Stimulated activated CD8-positive, alpha-beta memory T cell treated with anti-CD3 and anti-CD28 coated beads, Interleukin-2, amount 100 ng/mL, for 48 hours (primary cell): Measurements from ENCODE around the gene ADAM12.
"Not testable (repeated sequence)": the region's sequence is repeated elsewhere in the genome, so short reads cannot be mapped to it uniquely, and the experiment has no call there.

Source experiments
- DNase-seq, 2 donors: peaks; one replicate each; pipeline ENCODE4 v3.0.0-alpha.2; 2020; ENCODE audit warnings: low read depth in 2 of 2

Gene ADAM12

DNA sequence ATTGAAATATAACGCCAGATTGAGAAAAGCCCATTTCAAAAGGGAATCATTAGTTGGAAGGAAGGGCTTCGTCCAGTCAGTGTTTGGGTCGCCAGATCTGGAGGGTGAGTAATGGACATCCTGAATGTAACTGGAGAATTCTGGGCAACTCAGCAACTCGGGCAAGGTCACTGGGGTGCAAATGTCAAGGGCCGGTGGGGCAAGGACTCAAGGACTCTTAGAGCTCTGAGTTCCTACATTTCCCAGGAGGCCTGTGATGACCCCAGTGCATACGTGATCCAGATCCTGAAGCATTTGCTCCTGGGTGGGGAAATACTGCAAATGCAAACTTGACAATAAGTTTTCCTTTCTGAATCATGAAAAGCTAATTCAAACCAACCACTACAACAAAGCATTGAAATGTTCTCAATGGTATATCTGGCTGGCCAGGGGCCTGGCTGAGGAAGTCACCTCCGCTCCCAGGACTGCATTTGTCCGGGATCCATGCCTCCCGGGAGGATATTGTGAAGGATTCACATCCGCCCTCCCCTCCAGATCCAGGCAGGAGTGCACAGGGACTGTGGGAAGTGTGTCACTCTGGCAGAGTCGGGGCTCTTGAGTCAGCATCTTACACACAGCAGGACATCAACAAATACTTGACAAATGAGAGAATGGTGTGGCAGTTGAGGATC, 327.9 kb downstream of the ADAM12 start:
- DNase-seq, result no peak

DNA sequence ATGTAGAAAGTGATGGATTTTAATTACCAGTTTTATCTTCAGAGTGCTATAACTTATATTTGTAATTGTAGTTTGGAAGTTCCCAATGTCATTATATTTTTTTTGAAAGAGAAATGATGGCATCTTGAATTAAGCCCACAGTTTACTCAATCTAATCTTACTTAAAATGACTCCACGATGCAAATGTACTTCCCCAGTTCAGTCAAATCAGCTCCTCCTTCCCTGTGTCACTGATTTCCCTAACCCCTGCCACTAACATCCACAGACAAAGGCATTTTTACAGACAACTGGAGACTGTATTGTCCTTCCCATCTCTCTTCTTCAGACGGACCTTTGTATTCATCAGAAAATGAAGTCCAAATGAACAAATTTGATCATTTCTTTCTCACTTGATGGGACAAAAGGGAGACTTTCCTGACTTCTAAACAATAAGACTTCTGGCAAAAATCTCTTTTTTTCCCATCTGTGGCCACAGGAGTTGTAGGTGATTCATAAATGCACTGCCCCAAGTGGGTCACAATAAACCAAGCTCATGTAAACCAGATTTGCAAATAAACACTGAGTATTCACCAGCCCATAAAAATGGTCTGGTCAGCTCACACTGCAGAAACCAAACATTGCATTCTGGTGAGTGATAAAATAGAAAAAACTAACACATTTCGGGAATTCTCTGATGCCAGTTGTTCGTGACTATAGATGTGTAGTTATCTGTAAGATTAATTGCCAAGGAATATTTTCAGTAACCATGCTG, 329.0 kb downstream of the ADAM12 start:
- DNase-seq, result no peak

DNA sequence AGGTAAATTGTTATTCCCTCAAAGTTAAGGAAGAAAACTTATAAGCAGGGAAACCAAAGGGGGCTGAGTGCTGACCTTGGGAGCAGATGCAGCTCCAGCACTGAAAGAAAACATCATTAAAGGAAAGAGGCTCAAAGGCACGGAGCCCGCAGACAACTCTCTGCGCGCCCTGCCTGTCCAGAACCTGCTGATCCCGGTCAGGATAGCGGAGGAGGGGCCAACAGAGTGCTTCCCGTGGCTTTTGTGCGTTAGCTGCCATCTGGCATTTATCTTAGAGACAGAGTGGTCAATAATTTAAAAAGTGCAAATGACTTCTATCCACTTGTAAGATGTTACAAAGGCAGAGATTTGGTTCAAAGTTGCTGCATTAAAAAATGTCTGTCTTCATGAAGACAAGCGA, 329.8 kb downstream of the ADAM12 start:
- no peak for DNase-seq

DNA sequence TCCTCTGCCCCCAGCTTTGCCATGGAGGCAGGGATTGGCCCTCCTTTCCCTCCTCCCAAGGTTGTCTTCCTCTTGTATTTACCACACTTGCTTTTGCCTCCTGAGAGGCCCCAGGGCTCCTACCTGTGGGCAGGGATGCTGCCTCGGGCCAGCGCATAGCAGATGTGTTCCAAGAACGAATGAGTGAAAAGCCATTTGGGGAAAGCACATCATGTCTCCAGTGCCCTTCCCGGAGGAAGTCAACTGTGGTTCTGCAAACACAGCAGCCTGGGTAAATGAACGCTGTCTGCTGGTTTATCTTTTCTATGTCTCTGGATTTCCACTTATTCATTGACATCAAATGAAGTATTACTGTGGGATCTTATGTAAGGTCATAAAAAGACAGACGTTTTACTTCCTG, 330.2 kb downstream of the ADAM12 start:
- no peak for DNase-seq

DNA sequence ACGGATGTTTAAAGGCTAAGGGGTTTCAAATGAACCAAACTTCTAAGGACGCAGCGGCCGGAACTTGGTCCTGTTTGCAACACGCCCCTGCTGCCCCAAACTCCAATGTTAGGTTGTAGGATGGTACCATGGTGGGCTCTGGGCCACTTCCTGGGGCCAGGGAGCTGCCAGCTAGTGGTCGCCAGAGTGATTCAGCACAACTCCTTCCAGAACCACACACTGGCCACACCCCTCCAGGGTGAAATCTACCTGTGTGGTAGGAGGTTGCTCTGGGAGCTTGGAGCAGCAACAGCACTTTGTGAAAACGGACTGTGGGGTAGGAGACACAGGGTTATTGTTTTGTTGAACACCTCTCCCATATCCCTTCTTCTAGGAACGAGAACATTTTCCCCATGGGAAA, 330.8 kb downstream of the ADAM12 start:
- no peak for DNase-seq

DNA sequence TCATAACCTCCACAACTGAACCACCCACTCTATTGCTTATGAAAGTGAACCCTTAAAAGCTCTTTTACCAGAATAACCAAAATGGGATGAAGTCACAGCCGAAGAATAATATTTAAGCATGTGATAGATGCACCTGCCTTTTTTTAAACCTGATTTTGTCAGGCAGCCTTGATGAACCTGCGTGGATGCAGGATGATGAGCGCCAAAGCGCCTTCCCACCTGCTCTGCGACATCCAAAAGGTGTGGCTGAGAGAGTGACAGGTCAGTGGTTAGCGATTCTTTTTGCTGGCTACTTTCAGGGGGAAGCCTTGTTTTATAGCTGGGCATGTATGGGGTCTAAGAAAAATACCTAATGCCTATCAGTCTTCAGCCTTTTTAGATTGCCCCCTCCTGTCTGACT, 334.1 kb downstream of the ADAM12 start:
- no peak for DNase-seq

DNA sequence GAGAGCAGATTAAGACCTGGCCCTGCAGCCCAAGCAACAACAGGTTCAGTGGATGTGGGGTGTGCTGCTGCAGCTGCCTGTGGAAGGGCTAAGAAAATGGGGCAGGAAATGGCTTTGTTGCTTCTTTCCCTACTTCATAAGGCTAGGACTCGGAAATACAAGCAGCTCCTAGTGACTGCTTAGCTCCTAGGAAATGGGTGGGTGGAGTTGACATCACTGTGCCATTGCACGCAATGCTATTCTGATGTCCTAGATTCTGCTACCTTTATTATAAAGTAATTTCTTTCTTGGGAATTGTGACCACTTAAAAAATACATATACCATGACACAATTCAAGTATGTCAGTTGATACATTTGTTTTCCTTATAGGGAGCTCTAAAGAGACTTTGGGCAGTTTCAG, 336.1 kb downstream of the ADAM12 start:
- no peak for DNase-seq

DNA sequence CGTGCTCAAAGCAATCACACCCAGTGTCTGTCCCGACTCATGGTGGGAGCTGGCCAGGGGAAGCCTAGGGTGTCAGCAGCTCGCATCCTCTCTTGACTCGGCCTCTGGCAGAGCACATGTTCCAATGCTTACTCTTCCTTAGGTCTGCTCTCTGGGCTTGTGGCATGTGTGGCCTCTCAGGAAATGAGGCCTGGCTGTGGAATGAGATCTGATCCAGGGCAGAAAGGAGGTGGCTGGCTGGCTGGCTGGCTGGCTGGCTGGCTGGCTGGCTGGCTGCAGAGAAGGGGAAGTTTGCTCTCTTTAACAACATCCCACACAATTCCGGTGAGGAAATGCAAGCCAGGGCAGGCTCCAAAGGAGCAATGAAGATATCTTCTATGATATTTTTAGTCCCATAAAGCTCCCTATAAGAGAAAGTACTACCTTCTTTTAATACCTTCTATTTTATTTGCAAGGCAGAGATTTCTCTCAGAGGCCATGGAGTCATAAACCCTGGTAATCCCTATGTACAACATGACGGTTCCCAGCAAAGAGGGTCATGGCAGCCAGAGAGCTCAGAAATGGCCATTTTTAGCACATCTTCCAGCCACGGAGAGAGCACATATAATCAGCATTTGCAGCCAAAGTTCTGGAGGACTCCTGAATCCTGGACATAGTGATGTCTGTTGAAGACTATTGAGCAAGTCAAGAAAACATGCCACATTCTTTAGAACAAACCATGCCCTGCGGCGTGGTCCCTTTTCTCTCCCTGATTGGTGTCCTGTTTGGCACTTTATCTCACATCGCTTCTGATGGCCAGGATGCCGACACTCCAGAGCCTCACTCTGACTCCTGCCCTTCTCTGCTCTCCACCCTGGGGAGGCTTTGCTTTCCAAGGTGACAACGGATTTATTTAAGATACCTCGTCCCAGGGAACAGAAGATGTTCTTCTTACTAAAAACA, 338.2 kb downstream of the ADAM12 start:
- no peak for DNase-seq

DNA sequence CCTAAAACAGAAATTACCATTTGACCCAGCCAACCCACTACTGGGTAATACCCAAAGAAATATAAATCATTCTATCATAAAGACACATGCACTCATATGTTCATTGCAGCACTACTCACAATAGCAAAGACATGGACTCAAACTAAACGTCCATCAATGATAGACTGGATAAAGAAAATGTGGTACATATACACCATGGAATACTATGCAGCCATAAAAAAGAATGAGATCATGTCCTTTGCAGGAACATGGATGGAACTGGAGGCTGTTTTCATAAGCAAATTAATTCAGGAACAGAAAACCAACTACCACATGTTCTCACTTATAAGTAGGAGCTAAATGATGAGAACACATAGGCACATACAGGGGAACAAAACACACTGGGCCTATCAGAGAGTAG, 340.5 kb downstream of the ADAM12 start:
- DNase-seq, result not testable (repeated sequence)

DNA sequence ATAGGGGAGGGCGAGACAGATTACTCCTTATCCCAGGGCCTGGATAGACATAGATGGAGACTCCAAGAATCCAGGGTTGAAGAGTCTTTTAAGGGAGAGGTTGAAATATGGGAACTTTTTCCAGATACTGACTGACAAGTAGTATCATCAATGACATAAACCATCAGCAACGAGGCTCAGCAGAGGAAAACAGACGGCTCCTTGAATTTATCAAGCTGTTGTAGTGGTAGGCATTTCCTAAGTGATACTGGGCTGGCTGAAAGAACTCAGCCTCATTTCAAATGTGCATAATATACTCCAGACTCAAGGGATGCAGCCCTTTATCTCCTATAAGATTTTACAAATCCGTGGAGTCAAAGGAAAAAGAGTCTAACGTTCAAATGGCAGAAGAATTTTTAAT, 341.4 kb downstream of the ADAM12 start:
- no peak for DNase-seq

DNA sequence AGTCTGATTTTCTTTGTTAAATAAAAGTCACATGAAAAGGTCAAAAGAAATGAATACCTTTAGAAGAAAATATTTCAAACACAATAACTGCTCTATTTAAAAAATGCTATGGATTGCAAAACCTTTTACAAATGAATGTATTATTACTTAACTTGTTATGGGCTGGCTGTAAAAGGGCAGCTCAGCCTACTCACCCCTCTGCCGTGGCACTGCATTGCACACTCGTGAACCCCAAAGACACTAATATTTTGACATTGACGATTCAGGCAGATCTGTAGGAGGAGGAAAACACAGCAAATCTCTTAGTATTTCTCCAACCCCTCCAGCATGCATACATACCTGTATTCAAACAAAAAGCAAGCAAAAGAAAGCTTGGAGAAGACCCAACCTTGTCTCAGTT, 342.4 kb downstream of the ADAM12 start:
- no peak for DNase-seq

DNA sequence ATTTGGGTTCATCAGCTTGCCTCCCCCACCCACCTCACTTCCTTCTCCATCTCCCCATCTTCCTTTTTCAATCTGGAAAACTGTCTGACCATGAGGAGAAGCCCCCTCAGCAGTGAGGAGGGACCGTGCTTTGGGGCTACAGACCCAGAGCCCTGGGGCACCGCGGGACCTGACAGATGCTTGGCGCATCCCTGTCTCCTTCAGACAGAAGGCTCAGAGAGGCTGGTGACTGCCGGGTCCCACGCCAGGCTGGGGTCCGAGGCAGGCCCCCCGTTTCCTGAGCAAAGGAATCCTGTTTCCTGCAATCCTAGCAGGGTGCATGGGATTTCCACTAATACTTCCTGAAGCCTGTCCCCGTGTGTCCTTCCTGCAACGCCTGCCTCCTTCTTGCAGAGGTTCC, 344.9 kb downstream of the ADAM12 start:
- no peak for DNase-seq

DNA sequence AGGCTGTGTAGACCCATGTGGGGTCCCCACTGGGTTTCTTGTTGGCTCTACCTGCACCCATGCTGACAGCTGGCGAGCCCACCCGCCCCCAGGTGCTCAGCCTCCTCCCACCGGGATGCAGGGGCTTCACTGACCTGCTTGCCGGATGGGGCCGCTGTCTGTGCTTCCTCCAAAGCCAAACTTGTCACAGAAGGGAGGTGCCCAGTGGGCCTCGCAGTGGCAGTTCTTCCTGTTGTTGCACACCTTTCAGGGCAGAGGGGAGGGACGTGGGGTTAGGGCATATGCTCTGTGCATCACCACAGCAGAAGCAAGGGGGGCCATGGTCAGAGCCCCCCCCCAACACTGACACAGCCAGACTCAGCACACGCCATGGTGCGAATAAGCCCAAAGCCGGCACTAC, 345.4 kb downstream of the ADAM12 start:
- no peak for DNase-seq

DNA sequence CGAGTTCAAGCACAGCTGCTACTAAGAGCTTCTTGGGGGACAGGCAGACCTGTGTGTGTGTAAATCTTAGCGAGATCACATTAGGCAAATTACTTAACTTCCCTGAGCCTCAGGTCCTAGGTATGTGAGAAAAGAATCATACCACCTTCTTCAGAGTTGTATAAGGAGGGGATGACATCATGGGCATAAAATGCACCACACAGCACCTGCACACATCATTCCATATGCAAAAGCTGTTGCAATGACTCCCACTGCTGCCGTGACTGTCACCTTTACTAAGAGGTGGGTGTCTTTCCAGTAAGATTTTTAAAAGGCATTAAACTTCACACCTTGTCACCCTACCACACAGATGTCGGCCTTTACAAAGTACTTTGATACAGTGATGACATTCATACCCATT, 345.9 kb downstream of the ADAM12 start:
- no peak for DNase-seq

DNA sequence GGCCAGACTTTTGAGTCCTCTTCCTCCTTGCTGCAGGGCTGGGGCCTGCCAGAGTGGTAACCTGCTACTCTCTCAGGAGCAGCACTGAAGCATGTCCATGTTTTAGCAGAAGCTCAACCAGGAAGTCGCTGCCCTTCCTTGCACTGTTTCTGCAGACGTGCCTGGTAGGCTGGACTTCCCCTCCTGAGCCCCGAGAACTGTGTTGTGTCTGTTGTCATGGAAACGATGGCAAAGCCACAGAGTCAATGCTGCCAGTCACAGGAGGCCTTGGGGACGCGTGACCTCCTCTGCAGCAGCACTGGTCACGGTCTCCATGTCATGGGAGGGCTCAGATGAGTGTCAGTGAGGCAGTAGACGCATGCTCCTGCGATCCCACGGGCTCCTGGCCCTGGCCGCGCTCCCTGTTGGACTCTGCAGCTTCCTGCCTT, 346.5 kb downstream of the ADAM12 start:
- DNase-seq, result peak; percentile 39 to 54

DNA sequence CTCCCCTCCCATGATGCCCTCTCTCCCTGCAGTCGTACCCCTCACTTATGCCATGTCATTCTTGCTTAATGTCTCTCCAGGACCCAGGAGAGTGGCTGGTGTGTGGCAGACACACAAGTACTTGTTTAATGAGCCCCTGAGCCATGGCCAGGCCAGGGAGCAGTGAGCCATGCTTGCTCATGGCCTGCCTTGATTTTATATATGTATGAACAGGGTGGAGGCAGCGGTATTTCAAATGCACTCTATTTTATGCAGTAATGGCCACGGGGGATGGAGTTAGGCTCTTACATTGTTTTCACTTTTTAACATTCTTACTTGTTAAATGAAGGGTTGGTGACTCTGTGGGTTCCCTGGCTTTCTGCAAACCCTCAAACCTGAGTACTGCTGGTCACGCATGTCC, 347.2 kb downstream of the ADAM12 start:
- no peak for DNase-seq

DNA sequence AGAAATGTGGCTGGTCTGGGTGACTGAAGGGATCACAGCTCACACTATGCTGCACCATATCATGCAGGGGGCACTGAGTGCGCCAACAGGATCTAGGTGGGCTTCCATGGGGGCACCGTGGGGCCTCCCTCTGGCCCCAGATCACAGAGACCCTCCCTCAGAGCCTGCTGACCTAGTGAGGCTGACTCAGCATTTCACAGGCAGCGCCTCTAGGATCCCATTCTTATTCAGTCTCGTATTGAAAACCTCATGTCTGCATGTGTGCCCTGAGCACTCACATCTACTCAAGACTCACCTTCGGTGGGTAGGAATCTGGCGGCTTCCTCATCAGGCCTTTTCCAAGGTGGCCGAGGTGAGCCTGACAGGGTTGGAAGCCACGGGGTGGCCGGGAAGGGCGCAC, 350.3 kb downstream of the ADAM12 start:
- DNase-seq, result no peak

DNA sequence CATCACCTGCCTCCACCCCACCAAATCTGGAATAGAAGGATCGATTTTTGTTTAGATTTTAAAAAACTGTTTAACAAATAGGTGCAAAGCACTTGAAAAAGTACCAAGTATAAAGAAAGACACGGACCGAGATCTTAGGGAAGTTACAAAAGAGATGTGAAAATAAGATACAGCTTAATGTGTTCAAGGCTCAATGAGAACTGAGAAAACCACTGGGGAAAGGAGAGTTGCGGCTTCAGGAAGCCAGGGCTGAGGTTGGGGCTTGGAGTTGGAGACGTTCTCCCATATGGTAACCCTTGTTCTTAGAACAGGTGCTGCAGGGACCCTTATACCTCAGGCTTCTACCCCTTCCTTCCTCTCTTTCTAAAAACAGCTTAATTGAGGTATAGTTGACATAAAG, 351.8 kb downstream of the ADAM12 start:
- DNase-seq, result no peak

DNA sequence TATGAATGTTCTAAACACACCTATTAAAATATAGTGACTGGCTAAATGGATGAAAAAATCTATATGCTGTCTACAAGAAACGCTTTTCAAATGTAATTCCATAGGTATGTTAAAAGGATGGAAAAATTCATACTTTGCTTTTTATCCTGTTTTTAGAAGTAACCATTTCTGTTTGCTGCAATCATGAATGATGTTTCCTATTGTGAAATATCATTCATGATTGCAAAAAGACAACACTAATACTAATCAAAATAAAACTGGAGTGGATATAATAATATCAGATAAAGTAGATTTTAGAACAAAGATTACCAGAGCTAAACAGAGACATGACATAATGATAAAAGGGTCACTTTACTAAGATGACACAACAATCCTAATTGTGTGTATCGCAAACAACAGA, 353.7 kb downstream of the ADAM12 start:
- no peak for DNase-seq

DNA sequence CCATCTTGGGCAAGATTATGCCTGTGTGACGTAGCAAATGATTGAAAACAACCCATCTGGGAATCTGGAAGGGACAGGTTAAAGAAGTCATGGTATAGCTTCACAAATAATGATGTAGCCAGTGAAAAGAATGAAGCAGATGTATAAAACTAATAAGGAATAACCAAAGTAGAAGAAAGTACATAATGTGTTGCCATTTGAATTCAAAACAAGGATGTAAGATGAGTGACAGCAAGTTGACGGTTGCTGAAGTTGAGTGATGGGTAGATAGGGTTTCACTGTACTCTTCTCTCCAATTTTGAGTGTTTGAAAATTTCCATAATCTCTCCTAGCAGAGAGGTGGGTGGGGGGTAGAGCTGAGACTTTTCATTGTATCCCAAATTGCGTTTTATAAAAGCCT, 358.3 kb downstream of the ADAM12 start:
- no peak for DNase-seq

DNA sequence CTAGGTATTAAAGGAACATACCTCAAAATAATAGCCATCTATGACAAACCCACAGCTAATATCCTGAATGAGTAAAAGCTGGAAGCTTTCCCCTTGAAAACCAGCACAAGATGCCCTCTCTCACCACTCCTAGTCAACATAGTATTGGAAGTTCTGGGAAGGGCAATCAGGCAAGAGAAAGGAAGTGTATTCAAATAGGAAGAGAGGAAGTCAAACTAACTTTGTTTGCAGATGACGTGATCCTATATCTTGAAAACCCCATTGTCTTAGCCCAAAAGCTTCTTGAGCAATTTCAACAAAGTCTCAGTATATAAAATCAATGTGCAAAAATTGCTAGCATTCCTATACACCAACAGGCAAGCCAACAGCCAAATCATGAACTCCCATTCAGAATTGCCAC, 360.6 kb downstream of the ADAM12 start:
- DNase-seq, result no peak

DNA sequence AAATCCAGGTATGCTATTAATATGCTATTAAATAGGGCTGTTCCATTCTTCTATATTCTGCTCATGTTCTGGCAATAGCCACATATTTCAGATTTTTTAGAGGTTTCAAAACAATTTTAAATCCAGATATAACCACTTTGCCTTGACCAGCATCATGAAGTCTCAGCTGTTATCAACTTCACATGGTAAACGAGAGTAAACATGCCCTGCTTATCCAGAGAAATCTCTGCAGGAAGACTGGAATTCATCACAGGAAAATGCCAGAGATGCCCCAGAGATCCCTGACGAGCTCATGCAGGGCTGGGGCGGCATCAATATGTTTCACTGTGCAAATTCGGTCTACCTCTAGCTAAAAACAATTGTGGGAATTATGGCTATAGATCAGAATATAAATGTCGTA, 365.4 kb downstream of the ADAM12 start:
- DNase-seq, result no peak
